GM19372 (cell line): ENCODE results near the gene ZNF730.
"Not testable (repeated sequence)": the region's sequence is repeated elsewhere in the genome, so short reads cannot be mapped to it uniquely, and the experiment has no call there.

ENCODE experiments used
- ATAC-seq: cut with Tn5 transposase; IDR thresholded peaks from one replicate; pipeline ENCODE4 v1.9.1; 2021; ENCODE audit warnings: mild to moderate bottlenecking, low read depth, moderate library complexity; ENCODE audit not compliant: unreplicated experiment

Gene ZNF730

GRCh38 chr19:23116802-23117571 is at the start of gene ZNF730:
TSS of gene ZNF730 (plus strand) at chr19:23117025. CDS start at chr19:23117174, 149 bp downstream.
- no peak for ATAC-seq

GRCh38 chr19:23070353-23071146 is 46.3 kb upstream of the ZNF730 start:
- no peak for ATAC-seq

- no peak for ATAC-seq
These were observed 45.7 kb upstream of the ZNF730 start for GRCh38 chr19:23071147-23071511.

- ATAC-seq: no peak
These were observed 41.6 kb upstream of the ZNF730 start for GRCh38 chr19:23075031-23075733.

- not testable (repeated sequence) for ATAC-seq
These were observed 39.0 kb upstream of the ZNF730 start for GRCh38 chr19:23077776-23078175.

- no peak for ATAC-seq
These were observed 23.0 kb upstream of the ZNF730 start for GRCh38 chr19:23093832-23094231.

- no peak for ATAC-seq
These were observed 21.4 kb upstream of the ZNF730 start for GRCh38 chr19:23095418-23095817.

GRCh38 chr19:23098286-23098685 is 18.5 kb upstream of the ZNF730 start:
- ATAC-seq: no peak

GRCh38 chr19:23098988-23099387 is 17.8 kb upstream of the ZNF730 start:
- ATAC-seq: no peak

GRCh38 chr19:23099966-23100365 is 16.9 kb upstream of the ZNF730 start:
- ATAC-seq: no peak

GRCh38 chr19:23101241-23101640 is 15.6 kb upstream of the ZNF730 start:
- ATAC-seq: no peak

GRCh38 chr19:23118400-23118799 is 1.6 kb downstream of the ZNF730 start:
- no peak for ATAC-seq

GRCh38 chr19:23134211-23134610 is 17.4 kb downstream of the ZNF730 start:
- ATAC-seq: not testable (repeated sequence)

GRCh38 chr19:23145617-23146415 is 29.0 kb downstream of the ZNF730 start:
- ATAC-seq: no peak

- no peak for ATAC-seq
These were observed 43.9 kb downstream of the ZNF730 start for GRCh38 chr19:23160766-23161165.

GRCh38 chr19:23168286-23168685 is 51.5 kb downstream of the ZNF730 start:
- not testable (repeated sequence) for ATAC-seq

GRCh38 chr19:23183251-23183650 is 66.4 kb downstream of the ZNF730 start:
- ATAC-seq: no peak

GRCh38 chr19:23190341-23190740 is 73.5 kb downstream of the ZNF730 start:
- no peak for ATAC-seq
